Measurements from ENCODE around the gene RGS3.

RGS3 gene

DNA sequence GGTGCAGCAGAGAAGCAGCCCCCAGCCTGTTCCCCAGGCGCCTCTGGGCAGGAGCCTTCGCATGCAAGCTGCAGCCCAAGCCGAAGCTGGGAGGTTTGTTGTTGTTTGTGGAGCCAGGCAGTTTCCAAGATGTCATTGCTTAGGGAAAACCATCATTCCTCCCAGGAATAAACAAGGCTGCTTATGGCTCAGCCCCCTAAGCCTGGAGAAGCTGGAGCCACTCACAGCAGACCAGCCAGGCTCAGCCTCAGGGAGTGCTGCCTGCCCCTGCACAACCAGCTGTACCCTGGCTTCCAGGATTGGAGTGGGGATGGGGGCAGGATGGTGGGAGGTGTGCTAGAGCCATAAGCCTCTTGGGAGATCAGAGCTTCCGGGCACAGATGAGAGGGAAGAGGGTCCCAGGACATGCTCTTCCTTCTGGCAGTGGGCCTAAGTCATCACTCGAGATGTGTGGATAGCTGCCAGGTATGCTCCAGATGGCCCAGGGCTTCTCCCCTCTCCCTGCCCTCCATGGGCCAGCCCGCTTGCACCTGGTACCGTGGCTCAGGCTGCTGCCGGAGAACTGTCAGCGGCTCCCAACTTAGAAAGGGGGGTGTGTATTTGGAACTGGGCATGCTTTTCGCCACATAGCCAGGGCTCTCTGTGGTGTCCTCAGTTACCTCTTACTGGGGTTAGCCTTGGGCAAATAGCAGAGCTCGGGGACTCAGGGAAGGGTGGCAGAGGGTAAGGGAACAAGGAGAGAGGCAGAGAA, 105.2 kb downstream of the RGS3 start:
- no peak for TF ChIP-seq CTCF (IDR thresholded peaks at IDR 0.05)
- no peaks in the 10 kb centered on the region for H3K36me3 ChIP-seq
- peak overlapping the region; percentile 88 to 92 for H3K27ac ChIP-seq
- H3K4me1 ChIP-seq, result peaks cover 0 to 93% (median 73%) of the 10 kb centered on the region in 4 donors
- no peaks in the 10 kb centered on the region for H3K9me3 ChIP-seq
- no peaks in the 10 kb centered on the region for H3K27me3 ChIP-seq
- H3K4me3 ChIP-seq, result peak overlapping the region; percentile 3 to 9
- intact Hi-C loops (cut with DNase I; ENCODE audit: low total_unique reads), result no loop called here
- peak; percentile 13 to 65 for DNase-seq

DNA sequence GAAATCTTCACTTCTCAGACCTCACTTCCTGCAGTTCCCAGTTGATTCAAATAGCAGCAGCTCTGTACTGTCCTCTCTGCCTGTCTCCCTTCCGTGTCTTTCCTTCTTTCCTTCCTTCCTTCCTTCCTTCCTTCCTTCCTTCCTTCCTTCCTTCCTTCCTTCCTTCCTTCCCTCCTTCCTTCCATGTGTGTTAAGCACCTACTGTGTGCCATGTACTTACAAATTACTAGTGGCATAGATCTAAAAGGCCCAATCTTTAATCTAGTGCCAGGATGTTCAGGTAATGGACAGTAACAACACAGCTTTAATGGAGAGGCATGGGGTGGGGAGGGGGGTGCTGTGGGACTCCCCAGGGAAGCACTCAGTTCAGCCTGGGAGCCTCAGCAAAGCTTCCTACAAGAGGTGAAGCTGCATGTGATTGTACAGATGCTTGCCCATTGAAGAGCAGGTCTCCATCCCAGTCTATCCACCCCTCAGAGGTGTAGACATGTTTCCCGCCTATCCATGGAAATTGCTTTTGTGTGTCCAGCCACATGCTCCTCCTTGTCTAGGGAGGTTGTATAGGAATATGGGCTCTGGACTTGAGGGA, 106.0 kb downstream of the RGS3 start:
- TF ChIP-seq CTCF (IDR thresholded peaks at IDR 0.05), result no peak
- intact Hi-C loops (cut with DNase I; ENCODE audit: low total_unique reads), result no loop called here
- H3K4me1 ChIP-seq, result peaks cover 0 to 93% (median 75%) of the 10 kb centered on the region in 4 donors
- no peaks in the 10 kb centered on the region for H3K27me3 ChIP-seq
- H3K36me3 ChIP-seq, result no peaks in the 10 kb centered on the region
- H3K27ac ChIP-seq, result peak overlapping the region; percentile 88 to 92
- DNase-seq, result no peak
- no peaks in the 10 kb centered on the region for H3K9me3 ChIP-seq
- peak overlapping the region in 1 of 2 donors; percentile 3 for H3K4me3 ChIP-seq

DNA sequence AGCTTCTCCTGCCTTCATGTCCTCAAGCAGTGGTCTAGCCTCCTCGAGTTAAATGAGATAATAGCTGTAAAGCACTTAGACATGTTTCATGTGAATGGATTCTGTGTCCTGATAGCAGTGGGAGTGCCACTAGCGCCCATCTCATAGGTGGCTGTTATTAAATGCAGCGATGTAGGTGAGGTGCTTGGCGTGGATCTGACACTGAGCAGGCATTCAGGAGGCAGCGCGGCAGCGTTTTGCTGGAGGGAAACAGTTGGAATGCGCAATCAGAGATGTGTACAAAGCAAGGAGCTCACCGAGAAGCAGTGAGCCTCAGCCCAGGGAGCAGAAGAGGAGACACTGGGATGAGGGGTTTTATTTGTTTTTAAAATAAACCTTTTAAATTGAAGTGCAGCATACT, 106.6 kb downstream of the RGS3 start:
- TF ChIP-seq CTCF (IDR thresholded peaks at IDR 0.05), result no peak
- peak overlapping the region; percentile 88 to 92 for H3K27ac ChIP-seq
- H3K4me1 ChIP-seq, result peaks cover 0 to 93% (median 75%) of the 10 kb centered on the region in 4 donors
- DNase-seq, result peak; percentile 18 to 47
- H3K27me3 ChIP-seq, result no peaks in the 10 kb centered on the region
- H3K9me3 ChIP-seq, result no peaks in the 10 kb centered on the region
- no peaks in the 10 kb centered on the region for H3K36me3 ChIP-seq
- H3K4me3 ChIP-seq, result no peak overlapping the region
- intact Hi-C loops (cut with DNase I; ENCODE audit: low total_unique reads), result no loop called here

DNA sequence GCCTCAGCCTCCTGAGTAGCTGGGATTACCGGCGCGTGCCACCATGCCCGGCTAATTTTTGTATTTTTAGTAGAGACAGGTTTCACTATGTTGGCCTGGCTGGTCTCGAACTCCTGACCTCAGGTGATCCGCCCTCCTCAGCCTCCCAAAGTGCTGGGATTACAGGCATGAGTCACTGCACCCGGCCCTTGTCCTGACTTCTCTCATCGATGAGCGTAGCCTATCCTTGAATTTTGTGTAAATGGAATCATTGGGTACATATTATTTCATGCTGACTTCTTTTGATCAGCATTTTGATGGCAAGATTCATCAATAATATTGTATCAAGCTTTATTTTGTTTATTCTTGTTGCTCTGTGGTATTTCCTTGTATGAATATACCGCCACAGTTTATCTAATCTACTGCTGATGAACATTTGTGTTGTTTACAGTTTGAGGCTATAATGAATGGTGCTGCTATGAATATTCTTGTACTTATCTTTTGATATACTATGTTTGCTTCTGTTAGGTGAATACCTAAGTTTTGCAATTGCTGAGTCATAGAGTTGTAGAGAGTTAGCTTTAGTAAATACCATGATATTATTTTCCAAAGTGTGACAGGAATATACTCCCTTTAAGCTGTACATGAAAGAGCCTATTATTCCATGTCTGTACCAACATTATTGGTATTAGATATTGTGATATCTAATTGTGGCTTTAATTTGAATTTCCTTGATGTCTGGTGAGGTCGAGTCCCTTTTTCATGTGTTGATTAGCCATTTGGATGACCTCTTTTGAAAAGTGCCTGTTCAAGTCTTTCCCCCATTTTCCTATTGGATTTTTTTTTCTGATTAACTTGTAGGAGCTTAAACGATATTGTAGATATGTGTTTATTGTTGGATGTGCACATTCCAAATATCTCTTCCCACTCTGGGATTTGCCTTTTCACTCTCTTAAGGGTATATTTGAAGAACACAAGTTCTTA, 107.5 kb downstream of the RGS3 start:
- no peaks in the 10 kb centered on the region for H3K9me3 ChIP-seq
- intact Hi-C loops (cut with DNase I; ENCODE audit: low total_unique reads), result no loop called here
- no peak for TF ChIP-seq CTCF (IDR thresholded peaks at IDR 0.05)
- peak in 1 of 2 donors; percentile 37 for DNase-seq
- H3K4me1 ChIP-seq, result peaks cover 0 to 93% (median 70%) of the 10 kb centered on the region in 4 donors
- H3K27ac ChIP-seq, result no peak overlapping the region
- H3K36me3 ChIP-seq, result no peaks in the 10 kb centered on the region
- no peaks in the 10 kb centered on the region for H3K27me3 ChIP-seq
- no peak overlapping the region for H3K4me3 ChIP-seq

DNA sequence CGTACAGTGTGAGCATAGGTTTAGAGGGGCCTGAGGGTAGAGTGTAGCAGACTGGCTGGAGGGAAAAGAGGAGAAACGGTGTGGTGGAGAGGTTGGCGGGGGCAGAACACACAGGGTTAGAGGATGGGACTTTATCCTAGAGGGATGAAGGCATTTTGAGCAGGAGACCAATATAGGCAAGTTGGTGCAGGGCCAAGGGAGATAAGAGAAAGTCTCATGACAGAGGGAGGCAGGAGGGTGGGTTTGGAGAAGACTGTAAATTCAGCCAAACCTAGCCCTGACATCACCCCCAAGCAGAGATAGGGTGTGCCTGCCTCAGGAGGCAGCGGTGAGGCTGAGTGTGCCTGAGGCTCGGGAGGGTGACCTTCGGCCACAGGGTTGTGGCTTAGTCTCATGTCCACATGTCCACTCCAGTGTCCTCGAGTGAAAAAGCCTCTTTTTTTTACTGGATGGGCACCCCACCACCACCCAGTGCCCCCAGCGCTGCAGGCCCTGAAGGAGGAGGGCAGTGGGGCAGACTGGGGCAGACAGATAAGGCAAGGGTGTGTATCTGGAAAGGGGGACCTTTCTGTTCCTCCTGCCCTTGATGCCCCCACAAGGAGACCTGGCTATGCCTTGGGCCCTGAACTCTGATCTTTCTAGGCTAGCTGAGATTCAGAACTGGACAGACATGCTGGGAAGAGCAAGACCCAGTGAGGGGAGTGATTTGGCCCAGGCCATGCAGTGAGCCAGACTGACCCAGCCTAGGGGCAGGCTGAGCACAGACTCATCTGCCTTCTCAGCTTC, 108.7 kb downstream of the RGS3 start:
- H3K4me1 ChIP-seq, result peaks cover 0 to 87% (median 59%) of the 10 kb centered on the region in 4 donors
- no peak overlapping the region for H3K27ac ChIP-seq

More for the DNA sequence above, 108.7 kb downstream of the RGS3 start:
- intact Hi-C loops (cut with DNase I; ENCODE audit: low total_unique reads), result no loop called here
- no peaks in the 10 kb centered on the region for H3K27me3 ChIP-seq
- H3K4me3 ChIP-seq, result no peak overlapping the region
- peak; percentile 11 to 33 for DNase-seq
- no peak for TF ChIP-seq CTCF (IDR thresholded peaks at IDR 0.05)
- H3K9me3 ChIP-seq, result no peaks in the 10 kb centered on the region
- no peaks in the 10 kb centered on the region for H3K36me3 ChIP-seq

Measured in tibial artery (tissue), 4 donors.